OCI-LY1 (cell line): ENCODE measurements around the gene CENPQ.
A peak's percentile ranks its signal among the peaks of the same experiment; 100 is the strongest.
"Not testable (repeated sequence)": the region's sequence is repeated elsewhere in the genome, so short reads cannot be mapped to it uniquely, and the experiment has no call there.

Experiments
- H2AFZ ChIP-seq: fragments of 200-600 bp; sonication (generic), shearing (Covaris generic); 2 replicates; pipeline ENCODE4 v1.6.0; 2014; ENCODE audit warnings: antibody characterized with exemption, mild to moderate bottlenecking, low read length
- H3F3A ChIP-seq: fragments of 200-600 bp; sonication (generic), shearing (Covaris generic); 2 replicates; pipeline ENCODE4 v1.6.0; 2014; ENCODE audit warnings: mild to moderate bottlenecking, antibody characterized with exemption, low read length, moderate library complexity; ENCODE audit not compliant: insufficient read depth
- H3K27ac ChIP-seq: fragments of 200-600 bp; sonication (generic); 2 replicates; pipeline ENCODE4 v1.5.1; 2014; ENCODE audit warnings: low read length, mixed run types, mild to moderate bottlenecking, low read depth; ENCODE audit not compliant: poor library complexity, severe bottlenecking
- H3K27me3 ChIP-seq: fragments of 200-600 bp; sonication (generic); 2 replicates; pipeline ENCODE4 v1.6.0; 2014; ENCODE audit warnings: antibody characterized with exemption, mild to moderate bottlenecking, low read length, moderate library complexity; ENCODE audit not compliant: insufficient read depth
- H3K36me3 ChIP-seq: fragments of 200-600 bp; sonication (generic); 2 replicates; pipeline ENCODE4 v1.6.1; 2014; ENCODE audit warnings: mild to moderate bottlenecking, antibody characterized with exemption, low read length, moderate library complexity, mixed read lengths; ENCODE audit not compliant: insufficient read depth
- H3K4me1 ChIP-seq: fragments of 200-600 bp; sonication (generic); 2 replicates; pipeline ENCODE4 v1.5.1; 2014; ENCODE audit warnings: mild to moderate bottlenecking, low read length, moderate library complexity; ENCODE audit not compliant: insufficient read depth, severe bottlenecking
- H3K4me2 ChIP-seq: fragments of 200-600 bp; sonication (generic), shearing (Covaris generic); 2 replicates; pipeline ENCODE4 v1.6.1; 2014; ENCODE audit warnings: low read length
- H3K4me3 ChIP-seq: fragments of 200-600 bp; sonication (generic); 2 replicates; pipeline ENCODE4 v1.5.1; 2014; ENCODE audit warnings: low read length, low read depth, mild to moderate bottlenecking, mixed read lengths; ENCODE audit not compliant: poor library complexity, severe bottlenecking
- H3K79me2 ChIP-seq: fragments of 200-600 bp; shearing (Covaris generic); 2 replicates; pipeline ENCODE4 v1.6.1; 2016; ENCODE audit warnings: mixed run types, low read length, mixed read lengths; ENCODE audit not compliant: insufficient read depth
- H3K9ac ChIP-seq: fragments of 200-600 bp; sonication (generic), shearing (Covaris generic); 2 replicates; pipeline ENCODE4 v1.6.1; 2014; ENCODE audit warnings: mild to moderate bottlenecking, low read length, mixed read lengths
- H3K9me2 ChIP-seq: fragments of 200-600 bp; sonication (generic), shearing (Covaris generic); 2 replicates; pipeline ENCODE4 v1.6.1; 2014; ENCODE audit warnings: low read depth, mild to moderate bottlenecking, low read length, mixed read lengths
- H3K9me3 ChIP-seq: fragments of 200-600 bp; shearing (Covaris generic); 2 replicates; pipeline ENCODE4 v1.6.1; 2014; ENCODE audit warnings: low read length, mixed read lengths
- H4K20me1 ChIP-seq: fragments of 200-600 bp; sonication (generic), shearing (Covaris generic); 2 replicates; pipeline ENCODE4 v1.6.0; 2016; ENCODE audit warnings: mild to moderate bottlenecking, low read length; ENCODE audit not compliant: insufficient read depth
- EZH2 ChIP-seq: fragments of 200-600 bp; sonication (generic), shearing (Covaris generic); IDR thresholded peaks from 2 replicates; pipeline ENCODE4 v1.8.0; 2017; ENCODE audit warnings: borderline replicate concordance, mixed run types, mild to moderate bottlenecking, antibody characterized with exemption, low read length, moderate library complexity, mixed read lengths
- TF ChIP-seq, protein P1 (sequence below): fragments of 200-600 bp; sonication (generic), shearing (Covaris generic); IDR thresholded peaks from 2 replicates; pipeline ENCODE4 v1.5.1; 2017; ENCODE audit warnings: mild to moderate bottlenecking, antibody characterized with exemption, low read length, moderate library complexity, mixed read lengths

CENPQ gene

DNA sequence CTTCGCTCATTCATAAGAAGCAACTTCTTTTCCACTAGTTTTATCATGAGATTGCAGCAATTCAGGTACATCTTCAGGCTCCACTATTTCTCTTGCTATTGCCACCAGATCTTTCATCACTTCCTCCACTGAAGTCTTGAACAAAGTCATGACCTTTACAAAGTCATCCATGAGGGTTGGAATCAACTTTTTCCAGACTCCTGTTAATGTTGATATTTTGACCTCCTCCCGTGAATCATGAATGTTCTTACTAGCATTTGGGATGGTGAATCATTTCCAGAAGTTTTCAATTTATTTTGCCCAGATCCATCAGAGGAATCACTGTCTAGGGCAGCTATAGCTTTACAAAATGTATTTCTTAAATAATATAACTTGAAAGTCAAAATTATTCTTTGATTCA, 1.5 kb downstream of the CENPQ start:
- no peak overlapping the region; the same call in 1 of the 2 replicates for H3K9ac ChIP-seq
- peaks cover 72% of the 10 kb centered on the region for H3K79me2 ChIP-seq
- TF ChIP-seq EZH2, result no peak
- TF ChIP-seq, protein P1, sequence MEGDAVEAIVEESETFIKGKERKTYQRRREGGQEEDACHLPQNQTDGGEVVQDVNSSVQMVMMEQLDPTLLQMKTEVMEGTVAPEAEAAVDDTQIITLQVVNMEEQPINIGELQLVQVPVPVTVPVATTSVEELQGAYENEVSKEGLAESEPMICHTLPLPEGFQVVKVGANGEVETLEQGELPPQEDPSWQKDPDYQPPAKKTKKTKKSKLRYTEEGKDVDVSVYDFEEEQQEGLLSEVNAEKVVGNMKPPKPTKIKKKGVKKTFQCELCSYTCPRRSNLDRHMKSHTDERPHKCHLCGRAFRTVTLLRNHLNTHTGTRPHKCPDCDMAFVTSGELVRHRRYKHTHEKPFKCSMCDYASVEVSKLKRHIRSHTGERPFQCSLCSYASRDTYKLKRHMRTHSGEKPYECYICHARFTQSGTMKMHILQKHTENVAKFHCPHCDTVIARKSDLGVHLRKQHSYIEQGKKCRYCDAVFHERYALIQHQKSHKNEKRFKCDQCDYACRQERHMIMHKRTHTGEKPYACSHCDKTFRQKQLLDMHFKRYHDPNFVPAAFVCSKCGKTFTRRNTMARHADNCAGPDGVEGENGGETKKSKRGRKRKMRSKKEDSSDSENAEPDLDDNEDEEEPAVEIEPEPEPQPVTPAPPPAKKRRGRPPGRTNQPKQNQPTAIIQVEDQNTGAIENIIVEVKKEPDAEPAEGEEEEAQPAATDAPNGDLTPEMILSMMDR, result no peak
- H3K4me1 ChIP-seq, result peaks cover 39% of the 10 kb centered on the region
- H3K9me2 ChIP-seq, result no peaks in the 10 kb centered on the region
- H3F3A ChIP-seq, result no peaks in the 10 kb centered on the region
- H2AFZ ChIP-seq, result no peak overlapping the region
- H3K9me3 ChIP-seq, result no peaks in the 10 kb centered on the region
- peak overlapping the region; percentile 85 for H3K4me2 ChIP-seq
- no peaks in the 10 kb centered on the region for H3K27me3 ChIP-seq
- H4K20me1 ChIP-seq, result no peaks in the 10 kb centered on the region
- no peak overlapping the region for H3K27ac ChIP-seq
- H3K4me3 ChIP-seq, result peak overlapping the region; percentile 89
- H3K36me3 ChIP-seq, result 0 out of 2 replicates have a peak, but pooled peaks cover 5% of the 10 kb centered on the region

DNA sequence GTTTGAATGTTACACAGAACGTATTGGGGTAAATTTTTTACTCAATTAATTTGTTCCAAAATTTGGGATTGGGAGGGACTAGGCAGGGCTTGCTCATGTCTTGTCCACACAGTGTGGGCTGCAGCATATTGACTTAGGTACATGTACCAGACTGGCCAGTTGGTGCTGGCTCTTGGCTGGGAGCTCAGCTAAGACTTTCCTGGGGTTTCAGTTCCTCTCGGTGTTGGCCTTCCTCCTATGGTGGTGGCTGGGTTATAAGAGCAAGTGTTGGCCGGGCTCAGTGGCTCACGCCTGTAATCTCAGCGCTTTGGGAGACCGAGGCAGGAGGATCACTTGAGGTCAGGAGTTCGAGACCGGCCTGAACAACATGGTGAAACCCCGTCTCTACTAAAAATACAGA, 4.9 kb downstream of the CENPQ start:
- peaks cover 23% of the 10 kb centered on the region for H3K4me1 ChIP-seq
- no peak overlapping the region for H3K4me2 ChIP-seq
- H3K4me3 ChIP-seq, result no peak overlapping the region
- no peaks in the 10 kb centered on the region for H3F3A ChIP-seq
- H3K79me2 ChIP-seq, result peaks cover 64% of the 10 kb centered on the region
- H3K36me3 ChIP-seq, result peaks cover 34% of the 10 kb centered on the region
- TF ChIP-seq, protein P1, result no peak
- no peak for TF ChIP-seq EZH2
- H3K9me2 ChIP-seq, result no peaks in the 10 kb centered on the region
- H3K9me3 ChIP-seq, result no peaks in the 10 kb centered on the region
- H3K27me3 ChIP-seq, result no peaks in the 10 kb centered on the region
- H2AFZ ChIP-seq, result no peak overlapping the region
- no peak overlapping the region for H3K27ac ChIP-seq
- no peak overlapping the region for H3K9ac ChIP-seq
- H4K20me1 ChIP-seq, result no peaks in the 10 kb centered on the region

DNA sequence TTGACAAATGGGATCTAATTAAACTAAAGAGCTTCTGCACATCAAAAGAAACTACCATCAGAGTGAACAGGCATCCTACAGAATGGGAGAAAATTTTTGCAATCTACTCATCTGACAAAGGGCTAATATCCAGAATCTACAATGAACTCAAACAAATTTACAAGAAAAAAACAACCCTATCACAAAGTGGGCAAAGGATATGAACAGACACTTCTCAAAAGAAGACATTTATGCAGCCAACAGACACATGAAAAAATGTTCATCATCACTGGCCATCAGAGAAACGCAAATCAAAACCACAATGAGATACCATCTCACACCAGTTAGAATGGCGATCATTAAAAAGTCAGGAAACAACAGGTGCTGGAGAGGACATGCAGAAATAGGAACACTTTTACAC, 13.4 kb downstream of the CENPQ start:
- not testable (repeated sequence) for H3K27ac ChIP-seq, H3K9ac ChIP-seq, H3K27me3 ChIP-seq, H3K4me3 ChIP-seq, H2AFZ ChIP-seq, H3K4me2 ChIP-seq, H3K9me2 ChIP-seq, H3K79me2 ChIP-seq, H3K4me1 ChIP-seq, H4K20me1 ChIP-seq, H3K9me3 ChIP-seq, H3F3A ChIP-seq
- peaks cover 39% of the 10 kb centered on the region for H3K36me3 ChIP-seq

DNA sequence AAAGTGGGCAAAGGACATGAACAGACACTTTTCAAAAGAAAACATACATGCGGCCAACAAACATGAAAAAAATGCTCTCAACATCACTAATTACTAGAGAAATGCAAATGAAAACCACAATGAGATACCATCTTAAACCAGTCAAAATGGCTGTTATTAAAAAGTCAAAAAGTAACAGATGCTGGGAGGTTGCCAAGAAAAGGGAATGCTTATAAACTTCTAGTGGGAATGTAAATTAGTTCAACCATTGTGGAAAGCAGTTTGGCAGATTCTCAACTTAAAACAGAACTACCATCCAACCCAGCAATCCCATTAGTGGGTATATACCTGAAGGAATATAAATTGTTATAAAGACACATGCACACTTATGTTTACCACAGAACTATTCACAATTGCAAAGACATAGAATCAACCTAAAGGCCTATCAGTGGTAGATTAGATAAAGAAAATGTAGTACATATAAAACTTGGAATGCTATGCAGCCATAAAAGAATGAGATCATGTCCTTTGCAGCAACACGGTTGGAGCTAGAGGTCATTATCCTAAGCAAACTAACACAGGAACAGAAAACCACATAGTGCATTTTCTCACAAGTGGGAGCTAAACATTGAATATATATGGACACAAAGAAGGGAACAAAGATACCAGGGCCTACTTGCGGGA, 16.3 kb downstream of the CENPQ start:
- no peaks in the 10 kb centered on the region for H3K27me3 ChIP-seq
- no peaks in the 10 kb centered on the region for H3K9me2 ChIP-seq
- H2AFZ ChIP-seq, result no peak overlapping the region
- no peaks in the 10 kb centered on the region for H3K4me1 ChIP-seq
- H3K9ac ChIP-seq, result no peak overlapping the region
- H3F3A ChIP-seq, result no peaks in the 10 kb centered on the region
- no peaks in the 10 kb centered on the region for H4K20me1 ChIP-seq
- no peak overlapping the region for H3K4me2 ChIP-seq
- no peak for TF ChIP-seq EZH2
- TF ChIP-seq, protein P1, result no peak
- H3K9me3 ChIP-seq, result no peaks in the 10 kb centered on the region
- no peak overlapping the region for H3K27ac ChIP-seq
- H3K36me3 ChIP-seq, result peaks cover 24% of the 10 kb centered on the region
- no peak overlapping the region for H3K4me3 ChIP-seq
- no peaks in the 10 kb centered on the region for H3K79me2 ChIP-seq

DNA sequence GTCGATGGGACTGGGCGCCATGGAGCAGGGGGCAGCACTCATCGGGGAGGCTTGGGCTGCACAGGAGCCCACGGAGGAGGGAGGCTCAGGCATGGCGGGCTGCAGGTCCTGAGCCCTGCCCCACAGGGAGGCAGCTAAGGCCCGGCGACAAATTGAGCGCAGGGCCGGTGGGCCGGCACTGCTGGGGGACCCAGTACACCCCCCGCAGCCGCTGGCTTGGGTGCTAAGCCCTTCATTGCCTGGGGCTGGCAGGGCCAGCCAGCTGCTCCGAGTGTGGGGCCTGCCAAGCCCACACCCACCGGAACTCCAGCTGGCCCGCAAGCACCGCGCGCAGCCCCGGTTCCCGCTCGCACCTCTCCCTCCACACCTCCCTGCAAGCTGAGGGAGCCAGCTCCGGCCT, 18.7 kb downstream of the CENPQ start:
- H3K4me1 ChIP-seq, H3K9me3 ChIP-seq, H3K9me2 ChIP-seq, H3K4me2 ChIP-seq, H3K27me3 ChIP-seq, H3K79me2 ChIP-seq, H3F3A ChIP-seq, H4K20me1 ChIP-seq, H3K9ac ChIP-seq, H3K4me3 ChIP-seq, H2AFZ ChIP-seq, H3K27ac ChIP-seq: not testable (repeated sequence)
- peaks cover 24% of the 10 kb centered on the region for H3K36me3 ChIP-seq
